DMS114 treated with DMSO at 0.1 percent for 48 hours (cell line): ENCODE data around the gene ZNF175.

ENCODE experiments used
- DNase-seq: peaks from one replicate; lab custom pipeline; 2025; ENCODE audit not compliant: unreplicated experiment; lab: John Stamatoyannopoulos, UW

The ZNF175 gene

DNA sequence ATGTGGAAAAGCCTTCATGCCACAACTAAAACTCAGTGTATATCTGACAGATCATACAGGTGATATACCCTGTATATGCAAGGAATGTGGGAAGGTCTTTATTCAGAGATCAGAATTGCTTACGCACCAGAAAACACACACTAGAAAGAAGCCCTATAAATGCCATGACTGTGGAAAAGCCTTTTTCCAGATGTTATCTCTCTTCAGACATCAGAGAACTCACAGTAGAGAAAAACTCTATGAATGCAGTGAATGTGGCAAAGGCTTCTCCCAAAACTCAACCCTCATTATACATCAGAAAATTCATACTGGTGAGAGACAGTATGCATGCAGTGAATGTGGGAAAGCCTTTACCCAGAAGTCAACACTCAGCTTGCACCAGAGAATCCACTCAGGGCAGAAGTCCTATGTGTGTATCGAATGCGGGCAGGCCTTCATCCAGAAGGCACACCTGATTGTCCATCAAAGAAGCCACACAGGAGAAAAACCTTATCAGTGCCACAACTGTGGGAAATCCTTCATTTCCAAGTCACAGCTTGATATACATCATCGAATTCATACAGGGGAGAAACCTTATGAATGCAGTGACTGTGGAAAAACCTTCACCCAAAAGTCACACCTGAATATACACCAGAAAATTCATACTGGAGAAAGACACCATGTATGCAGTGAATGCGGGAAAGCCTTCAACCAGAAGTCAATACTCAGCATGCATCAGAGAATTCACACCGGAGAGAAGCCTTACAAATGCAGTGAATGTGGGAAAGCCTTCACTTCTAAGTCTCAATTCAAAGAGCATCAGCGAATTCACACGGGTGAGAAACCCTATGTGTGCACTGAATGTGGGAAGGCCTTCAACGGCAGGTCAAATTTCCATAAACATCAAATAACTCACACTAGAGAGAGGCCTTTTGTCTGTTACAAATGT lies 16.4 kb downstream of the ZNF175 start:
- DNase-seq, result no peak

DNA sequence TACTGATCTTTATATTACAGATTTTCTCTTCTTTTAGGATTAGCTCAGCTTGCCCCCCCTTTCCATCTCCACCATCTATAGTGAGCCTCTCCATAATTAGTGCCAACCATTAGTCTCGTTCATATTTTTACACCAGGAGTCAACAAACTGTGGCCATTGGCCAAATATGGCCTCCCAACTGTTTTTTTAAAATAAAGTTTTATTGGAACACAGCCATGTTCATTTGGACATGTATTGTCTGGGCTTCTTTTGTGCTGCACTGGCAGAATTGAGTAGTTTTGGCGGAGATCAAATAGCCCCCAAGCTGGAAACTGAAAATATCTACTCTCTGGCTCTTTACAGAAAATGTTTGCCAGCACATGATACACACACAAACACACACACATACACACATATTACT lies 18.4 kb downstream of the ZNF175 start:
- no peak for DNase-seq

DNA sequence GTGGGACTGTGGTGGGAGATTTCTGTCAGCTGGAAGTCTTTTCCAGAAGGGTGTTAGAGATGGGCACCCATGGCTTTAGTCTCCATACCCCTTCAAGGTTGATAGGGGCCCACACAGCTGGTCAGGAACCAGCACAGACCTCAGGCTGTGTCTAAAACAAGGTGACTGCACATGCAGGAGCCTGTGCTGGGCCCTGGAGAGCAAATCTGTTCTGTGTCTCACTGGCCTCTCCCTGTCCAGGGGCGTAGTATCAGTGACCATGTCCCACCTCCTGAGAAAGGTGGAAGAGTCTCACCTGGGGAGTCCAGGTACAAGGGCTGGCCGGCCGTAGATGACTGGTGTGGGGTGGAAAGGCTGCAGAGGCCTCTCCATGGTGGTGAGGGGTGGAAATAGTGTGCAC lies 19.4 kb downstream of the ZNF175 start:
- no peak for DNase-seq

DNA sequence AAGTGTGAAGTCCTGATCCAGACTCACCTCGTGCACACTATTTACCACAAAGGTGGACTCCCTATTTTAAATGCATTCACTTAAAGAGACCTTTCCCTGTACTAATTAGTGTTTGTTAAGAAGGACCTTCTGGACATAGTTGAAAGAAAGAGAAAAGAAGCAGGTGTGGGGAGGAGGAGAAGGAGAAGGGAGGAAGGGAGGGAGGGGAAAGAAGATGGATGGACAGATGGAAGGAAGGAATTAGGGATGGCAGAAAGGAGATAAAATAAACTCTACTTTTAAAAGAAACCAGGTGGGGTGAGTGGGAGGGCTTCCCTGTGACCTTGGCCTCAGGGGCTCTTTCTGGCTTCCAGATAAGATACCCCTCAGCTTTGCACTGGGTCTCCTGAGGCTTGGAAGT lies 21.4 kb downstream of the ZNF175 start:
- no peak for DNase-seq

DNA sequence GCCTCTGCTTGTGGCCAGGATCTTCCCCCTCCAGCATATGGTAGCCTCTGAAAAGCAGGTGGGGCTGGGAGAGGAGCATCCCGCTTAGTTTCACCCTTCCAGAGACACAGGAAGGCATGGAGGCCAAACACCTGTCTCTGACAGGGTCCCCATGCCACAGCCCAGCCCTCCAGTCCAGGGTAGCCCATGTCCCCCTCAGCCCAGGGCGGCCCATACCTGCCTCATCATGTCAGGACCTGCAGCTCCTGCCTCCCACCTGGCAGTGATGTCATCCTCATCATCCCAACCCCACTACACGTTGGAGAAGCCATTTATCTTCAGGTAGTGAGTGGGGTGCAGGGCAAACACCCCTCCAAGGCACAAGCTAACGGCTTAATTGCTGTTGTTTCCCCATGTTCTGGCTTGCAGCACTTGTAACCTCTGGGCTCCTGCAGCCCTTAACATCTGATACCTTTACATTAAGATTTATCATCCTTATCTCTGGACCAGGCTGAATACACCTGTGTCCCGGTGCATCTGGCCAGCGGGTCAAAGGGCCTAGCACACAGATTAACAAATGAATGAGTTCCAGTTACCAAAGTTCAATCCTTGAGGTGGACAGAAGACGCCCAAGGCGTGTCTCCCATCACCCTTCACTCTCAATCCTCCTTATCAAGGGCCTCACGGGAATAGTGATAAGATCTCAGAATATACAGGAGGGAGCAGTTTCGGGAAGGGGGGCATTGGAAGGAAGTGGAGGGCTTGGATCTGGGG lies 22.2 kb downstream of the ZNF175 start:
- DNase-seq, result no peak

DNA sequence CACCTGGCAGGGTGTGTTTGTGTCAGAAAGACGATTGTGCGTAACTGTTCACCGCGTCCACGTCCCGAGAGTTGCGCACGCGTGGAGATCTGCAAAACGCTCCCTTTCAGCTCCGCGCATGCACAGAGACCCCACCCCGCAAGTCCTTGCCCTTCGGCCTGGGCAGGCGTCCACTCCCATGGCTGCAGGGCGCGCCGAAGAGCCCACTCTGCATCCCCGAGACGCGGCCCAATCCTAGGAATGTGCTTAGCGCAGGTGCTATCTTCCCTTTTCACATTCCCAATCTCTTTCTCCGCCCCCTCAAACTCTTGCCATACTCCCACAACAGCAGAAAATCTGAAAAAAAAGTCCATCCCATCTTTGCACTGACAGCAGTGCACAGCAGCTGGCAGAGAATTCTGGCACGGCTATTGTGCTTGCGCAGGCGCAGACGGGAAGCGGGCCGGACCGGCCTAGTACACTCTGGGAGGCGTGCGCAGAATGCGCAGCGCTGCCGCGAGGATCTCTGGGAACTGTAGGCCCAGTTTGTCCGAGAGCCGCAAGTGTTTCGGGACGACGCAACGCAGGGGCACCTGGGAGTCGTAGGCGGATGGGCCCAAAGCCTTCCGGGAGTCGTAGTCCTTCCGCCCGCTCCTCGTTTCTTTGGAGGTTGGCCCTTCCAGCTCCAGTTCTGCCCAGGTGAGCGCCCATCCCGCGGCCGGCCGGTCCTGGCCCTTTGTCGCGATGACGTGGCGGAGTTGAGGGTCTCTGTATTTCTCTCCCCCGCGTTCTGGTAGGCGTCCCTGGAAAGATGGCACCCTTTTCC lies 23.1 kb downstream of the ZNF175 start:
- peak; percentile 94 for DNase-seq

DNA sequence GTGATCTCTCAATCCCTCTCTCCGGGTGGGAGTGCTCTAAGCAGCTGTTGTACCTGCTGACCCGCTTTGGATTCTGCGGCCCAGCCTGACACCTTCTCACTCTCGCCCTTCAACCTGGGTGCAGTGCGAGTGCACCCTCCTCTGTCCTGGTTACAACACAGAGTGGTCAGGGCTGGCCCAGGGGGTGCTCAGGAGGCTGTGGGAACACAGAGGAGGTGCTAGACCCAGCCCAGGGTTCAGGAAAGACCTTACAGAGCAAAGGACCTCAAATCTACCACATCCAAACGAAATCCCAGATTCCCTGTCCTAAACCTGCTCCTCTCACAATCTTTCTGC lies 23.7 kb downstream of the ZNF175 start:
- DNase-seq, result no peak

DNA sequence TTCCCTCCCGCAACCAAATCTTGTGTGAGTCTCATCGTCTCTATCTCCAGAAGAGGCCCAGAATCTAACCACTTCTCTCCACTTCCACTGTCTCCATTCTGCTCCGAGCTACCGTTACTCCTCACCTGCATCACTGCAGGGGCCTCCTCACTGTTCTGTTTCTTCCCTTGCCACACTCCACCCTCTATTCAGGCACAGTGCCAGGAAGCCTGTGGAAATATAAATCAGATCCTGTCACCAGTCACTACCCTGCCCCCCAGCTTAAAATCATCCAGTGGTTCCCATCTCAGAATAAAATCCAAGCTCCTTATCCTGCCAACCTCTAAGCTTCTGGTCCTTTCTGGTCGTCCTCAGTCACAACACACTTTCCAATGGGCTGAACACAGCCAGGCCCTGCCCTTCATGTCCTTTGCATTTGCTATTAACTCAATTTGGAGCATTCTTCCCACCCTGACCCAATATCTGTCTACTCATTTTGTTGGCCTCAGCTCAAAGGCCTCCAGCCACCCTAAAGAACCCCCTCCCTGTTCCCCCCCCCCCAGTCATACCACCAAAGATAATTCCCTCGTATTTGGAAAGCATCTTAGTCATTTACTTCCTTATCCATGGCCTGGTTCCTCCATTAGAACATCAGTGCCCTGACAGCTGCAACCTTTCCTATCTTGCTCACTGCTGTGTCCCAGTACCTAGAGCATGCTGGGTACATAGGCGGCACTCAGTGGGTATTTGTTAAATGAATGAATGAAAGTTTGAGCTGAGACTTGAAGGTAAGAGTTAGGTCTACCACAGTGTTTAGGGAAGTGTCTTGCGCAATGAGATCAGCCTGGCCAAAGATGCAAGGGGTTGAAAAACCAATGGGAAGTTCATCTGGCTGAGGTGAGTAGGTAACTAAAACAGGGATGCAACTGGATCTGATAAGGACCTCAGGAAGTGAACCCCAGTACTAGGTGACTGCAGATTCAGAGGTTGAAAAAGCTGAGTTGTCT lies 24.4 kb downstream of the ZNF175 start:
- DNase-seq, result no peak

DNA sequence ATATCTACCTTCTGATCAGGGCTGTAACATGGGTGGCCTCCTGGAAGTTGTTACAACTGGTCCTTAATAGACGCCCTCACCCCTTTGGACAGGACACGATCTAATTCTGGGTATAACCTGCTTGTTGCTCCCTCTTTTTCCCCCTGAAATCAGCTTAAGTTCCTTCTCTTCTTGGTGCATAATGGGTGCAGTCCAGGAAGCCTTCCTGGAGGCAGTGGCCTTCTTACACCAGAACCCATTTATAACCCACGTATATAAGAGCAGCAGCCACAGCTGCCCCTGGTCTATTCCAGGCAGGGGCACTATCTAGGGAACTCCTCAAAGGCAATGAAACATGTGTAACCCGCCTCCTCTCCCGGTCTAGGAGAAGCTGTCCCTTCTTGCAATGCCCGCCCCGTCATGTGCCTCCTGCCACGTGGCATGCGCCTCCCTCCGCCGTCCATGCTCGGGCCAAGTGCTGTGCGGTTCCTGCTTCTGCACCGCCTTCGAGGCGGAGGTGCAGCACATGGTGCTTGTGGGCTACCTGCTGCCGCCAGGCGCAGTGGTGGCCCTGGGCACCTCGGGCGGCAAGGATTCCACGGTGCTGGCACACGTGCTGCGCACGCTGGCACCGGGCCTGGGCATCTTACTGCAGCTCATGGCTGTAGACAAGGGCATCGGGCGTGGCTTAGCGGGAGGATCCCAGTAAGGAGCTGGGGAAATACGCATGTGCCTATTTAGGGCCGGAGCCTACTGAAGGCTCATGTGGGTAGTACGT lies 27.3 kb downstream of the ZNF175 start:
- no peak for DNase-seq

DNA sequence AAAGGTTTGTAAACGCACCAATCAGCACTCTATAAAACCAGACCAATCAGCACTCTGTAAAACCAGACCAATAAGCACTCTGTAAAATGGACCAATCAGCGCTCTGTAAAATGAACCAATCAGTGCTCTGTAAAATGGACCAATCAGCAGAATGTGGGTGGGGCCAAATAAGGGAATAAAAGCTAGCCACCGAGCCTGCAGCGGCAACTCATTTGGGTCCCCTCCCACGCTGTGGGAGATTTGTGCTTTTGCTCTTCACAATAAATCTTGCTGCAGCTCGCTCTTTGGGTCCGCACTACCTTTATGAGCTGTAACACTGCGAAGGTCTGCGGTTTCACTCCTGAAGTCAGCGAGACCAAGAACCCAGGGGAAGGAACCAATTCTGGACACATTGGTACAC lies 28.0 kb downstream of the ZNF175 start:
- DNase-seq, result no peak

DNA sequence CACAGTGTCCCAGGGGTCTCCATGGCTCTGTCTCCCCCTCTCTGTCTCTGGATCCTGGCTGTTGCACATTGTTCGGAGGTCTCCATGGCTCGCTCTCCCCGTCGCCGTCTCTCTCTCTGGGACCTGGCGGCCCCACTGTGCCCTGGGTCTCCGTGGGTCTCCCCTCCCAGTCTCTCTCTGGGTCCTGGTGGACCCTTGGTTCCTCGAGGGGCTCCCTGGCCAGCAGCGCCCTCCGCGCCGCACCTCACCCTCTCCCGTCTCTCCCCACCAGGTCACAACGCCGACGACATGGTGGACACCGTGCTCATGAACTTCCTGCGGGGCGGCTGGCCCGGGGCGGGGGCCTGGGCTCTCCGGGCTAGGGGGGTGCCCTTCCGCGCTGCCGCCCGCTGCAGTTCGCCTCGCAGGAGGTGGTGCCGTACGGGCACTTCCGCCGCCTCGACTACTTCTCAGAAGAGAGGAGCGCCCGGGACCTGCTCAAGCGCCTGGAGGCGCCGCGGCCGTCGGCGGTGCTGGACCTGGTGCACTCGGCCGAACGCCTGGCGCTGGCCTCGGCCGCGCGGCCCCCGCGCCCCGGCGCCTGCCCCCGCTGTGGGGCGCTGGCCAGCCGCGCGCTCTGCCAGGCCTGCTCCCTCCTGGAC lies 30.0 kb downstream of the ZNF175 start:
- no peak for DNase-seq

DNA sequence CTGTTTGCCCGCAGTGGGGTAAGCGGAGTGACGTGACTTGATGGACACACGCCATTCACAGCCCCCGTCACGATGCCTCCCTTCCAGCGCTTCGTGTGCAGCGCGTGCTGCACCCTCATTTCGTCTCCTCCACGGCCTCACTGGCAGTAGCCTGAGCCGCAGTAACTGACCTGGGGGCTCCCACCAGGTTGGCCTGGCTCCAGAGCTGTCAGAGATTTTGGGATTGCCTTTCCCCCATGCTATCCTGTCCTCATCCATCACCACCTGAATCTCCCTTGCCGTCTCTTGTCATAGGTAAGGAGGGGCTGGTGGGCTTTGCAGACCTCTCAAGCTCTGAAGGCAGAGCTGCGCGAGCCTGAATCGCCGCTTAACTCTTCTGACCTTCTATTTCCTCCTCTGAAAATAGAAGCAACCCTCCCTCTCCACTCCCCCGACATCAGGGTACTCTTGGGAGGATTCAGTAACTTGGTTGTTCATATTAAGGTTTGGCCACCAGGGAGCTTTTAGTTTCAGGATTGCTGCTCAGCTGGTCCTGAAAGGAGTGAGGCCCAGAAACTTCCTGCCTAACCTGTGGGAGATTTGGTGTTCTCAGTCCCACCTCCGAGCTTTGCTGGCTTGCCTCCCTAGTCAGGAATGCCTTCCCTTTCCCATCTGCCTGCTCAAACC lies 31.2 kb downstream of the ZNF175 start:
- no peak for DNase-seq

DNA sequence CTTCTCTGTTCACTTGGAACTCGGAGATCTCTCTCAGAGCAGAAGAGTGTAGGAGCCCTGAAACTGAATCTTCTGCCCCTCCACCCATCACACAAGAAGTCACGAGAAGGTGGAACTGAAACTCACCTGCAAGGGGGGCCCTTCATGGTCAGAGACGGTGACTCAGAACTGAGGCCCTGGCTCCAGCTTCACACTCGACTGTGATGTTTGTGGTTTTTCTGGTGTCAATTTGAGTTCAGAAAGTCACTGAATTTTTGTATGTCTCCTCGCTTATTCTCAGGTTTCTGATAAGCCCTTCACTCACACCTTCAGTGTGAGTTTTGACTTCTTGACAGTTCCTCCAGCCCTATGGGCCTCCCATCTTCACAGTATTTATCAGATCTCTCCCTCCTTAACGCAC lies 36.0 kb downstream of the ZNF175 start:
- DNase-seq, result no peak

DNA sequence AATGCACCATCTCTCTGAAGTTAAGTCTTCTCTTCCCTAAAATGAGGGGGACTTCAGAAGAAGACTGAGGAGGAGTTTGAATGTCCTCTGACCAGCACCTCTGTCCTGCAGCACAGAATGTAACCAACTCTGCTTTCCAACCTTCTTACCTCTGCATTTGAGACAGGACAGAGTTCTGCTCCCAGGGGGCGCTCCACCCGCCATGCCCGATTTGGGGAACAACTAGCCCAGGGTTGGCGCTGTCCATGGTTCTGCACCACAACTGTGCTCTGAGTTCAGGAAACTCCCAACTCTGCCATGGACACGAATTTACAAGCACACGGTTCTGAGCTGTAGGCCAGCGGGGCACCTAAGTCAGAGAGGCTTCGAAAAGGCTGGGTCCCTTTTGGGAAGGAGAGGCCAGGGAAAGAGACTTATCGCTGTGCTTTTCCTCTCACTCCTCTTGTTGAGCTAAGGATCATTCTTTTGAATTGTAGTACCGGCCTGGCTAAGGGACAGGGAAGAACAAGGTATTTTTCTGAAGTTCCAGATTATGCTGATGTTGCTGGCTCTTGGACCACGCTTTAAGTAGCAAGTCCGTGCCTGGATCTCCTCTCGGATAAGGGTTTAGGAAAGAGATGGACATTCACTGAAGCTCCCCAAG lies 37.0 kb downstream of the ZNF175 start:
- no peak for DNase-seq

DNA sequence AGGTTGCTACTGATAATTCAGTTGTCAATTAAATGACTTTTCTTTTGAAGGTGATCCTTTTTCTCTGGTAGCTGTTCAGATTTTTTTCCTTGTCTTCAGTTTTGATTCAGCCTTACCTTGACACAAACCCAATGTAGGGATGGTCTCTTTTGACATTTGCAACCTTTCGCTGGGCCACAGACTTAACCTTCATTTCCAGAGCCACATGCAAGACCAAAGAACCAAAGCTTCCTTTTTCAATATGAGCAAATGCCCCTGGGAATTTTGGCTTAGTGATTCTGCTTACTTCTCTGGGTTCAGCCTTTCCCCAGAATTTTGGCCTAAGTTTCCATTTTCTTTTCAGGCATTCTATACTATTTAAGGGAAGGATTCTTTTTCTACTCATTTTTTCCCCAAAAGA lies 39.5 kb downstream of the ZNF175 start:
- DNase-seq, result no peak

DNA sequence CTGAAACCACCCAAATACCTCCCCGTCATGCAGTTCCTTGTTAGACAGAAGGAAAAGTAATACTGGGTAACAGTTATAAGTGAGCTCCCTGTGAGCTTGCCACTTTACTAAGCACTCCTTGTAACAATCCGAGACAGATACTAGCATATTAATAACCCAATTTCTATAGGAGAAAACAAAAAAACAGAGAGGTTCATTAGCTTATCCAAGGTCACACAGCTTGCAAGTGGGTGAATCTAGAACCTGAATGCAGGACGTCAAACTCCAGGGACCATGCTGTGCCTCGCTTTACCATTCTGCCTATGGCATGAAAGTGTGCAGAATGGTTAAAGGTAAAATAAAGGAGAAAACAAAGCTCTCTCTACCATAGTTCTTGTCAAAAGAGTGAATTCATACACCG lies 43.7 kb downstream of the ZNF175 start:
- DNase-seq, result no peak

DNA sequence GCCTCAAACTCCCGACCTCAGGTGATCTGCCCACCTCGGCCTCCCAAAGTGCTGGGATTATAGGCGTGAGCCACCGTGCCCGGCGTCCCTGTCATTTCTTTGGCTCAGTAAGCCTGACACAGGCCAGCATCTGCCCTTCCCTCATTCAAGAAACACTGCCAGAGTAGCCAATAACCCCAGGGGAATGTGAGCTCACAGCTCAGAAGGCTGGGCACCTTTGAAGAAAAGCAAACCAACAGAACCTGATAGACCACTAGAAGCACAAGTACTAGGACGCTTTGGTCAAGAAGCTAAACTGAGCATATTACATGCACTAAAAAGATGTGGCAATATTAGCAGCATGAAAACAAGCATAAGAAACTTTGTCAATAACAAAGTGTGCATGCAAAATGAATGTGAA lies 44.9 kb downstream of the ZNF175 start:
- no peak for DNase-seq

DNA sequence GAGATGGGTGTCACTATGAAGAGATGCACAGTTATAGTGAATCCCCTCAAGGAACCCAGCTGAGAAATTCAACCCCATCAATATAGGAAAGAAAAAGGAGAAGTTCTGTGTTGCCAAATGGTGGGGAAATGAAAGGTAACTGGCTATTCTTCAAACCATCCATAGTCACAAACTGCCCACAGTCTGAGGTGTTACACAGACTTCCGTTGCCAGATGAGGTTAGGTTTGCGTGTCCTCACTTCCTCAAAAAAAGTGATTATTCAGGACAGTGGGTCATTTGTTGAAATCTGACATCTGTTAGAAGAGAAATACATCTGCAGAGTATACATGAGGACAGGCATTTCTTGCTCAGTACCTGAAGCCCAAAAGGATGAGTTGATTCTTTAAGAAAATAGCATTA lies 50.1 kb downstream of the ZNF175 start:
- no peak for DNase-seq
